GM12891 (cell line): ENCODE measurements around the gene STC2.

Experiments used
- POLR2A ChIP-seq: IDR thresholded peaks from 2 replicates; pipeline ENCODE4 v1.6.1; 2011; ENCODE audit warnings: low read depth, low read length, control low read depth
- POLR2AphosphoS5 ChIP-seq: IDR thresholded peaks from 2 replicates; pipeline ENCODE4 v1.6.1; 2011; ENCODE audit warnings: low read depth, low read length, control low read depth
- SPI1 ChIP-seq: IDR thresholded peaks from 2 replicates; pipeline ENCODE4 v1.6.1; 2011; ENCODE audit warnings: low read depth, low read length, control low read depth
- TAF1 ChIP-seq: IDR thresholded peaks from 2 replicates; pipeline ENCODE4 v1.6.1; 2011; ENCODE audit warnings: low read depth, low read length, control low read depth

GRCh38 chr5:173282916-173283315 is 45.3 kb downstream of the STC2 start:
- TF ChIP-seq POLR2AphosphoS5, result no peak
- TF ChIP-seq POLR2A, result no peak
- no peak for TF ChIP-seq SPI1
- no peak for TF ChIP-seq TAF1
